WTC11 (cell line): ENCODE data around the gene C1QTNF2.

ENCODE experiments used
- ESRRA ChIP-seq: sonication (generic); formaldehyde crosslinking; IDR thresholded peaks from 2 replicates; pipeline ENCODE4 v1.8.1; 2022; ENCODE audit warnings: mild to moderate bottlenecking, missing genetic modification reagents, borderline replicate concordance
- FOXK1 ChIP-seq: sonication (generic); formaldehyde crosslinking; IDR thresholded peaks from 2 replicates; pipeline ENCODE4 v1.8.0; 2022; ENCODE audit warnings: mild to moderate bottlenecking, moderate library complexity, missing genetic modification reagents
- GTF2I ChIP-seq: fragments of 250-450 bp; sonication (Bioruptor Pico); conservative IDR thresholded peaks from 2 replicates; pipeline ENCODE4 v1.4.0; 2021; ENCODE audit warnings: mild to moderate bottlenecking
- NFYB ChIP-seq: sonication (generic); formaldehyde crosslinking; conservative IDR thresholded peaks from 2 replicates; pipeline ENCODE4 v1.8.0; 2022; ENCODE audit warnings: low read depth, missing genetic modification reagents
- NR3C1 ChIP-seq: sonication (generic); formaldehyde crosslinking; conservative IDR thresholded peaks from 2 replicates; pipeline ENCODE4 v1.8.1; 2023; ENCODE audit warnings: low read depth, mild to moderate bottlenecking, missing genetic modification reagents
- SP1 ChIP-seq: sonication (generic); formaldehyde crosslinking; conservative IDR thresholded peaks from 2 replicates; pipeline ENCODE4 v1.8.1; 2022; ENCODE audit warnings: missing genetic modification reagents
- TEAD4 ChIP-seq: sonication (generic); formaldehyde crosslinking; IDR thresholded peaks from 2 replicates; pipeline ENCODE4 v1.8.0; 2022; ENCODE audit warnings: mild to moderate bottlenecking, missing genetic modification reagents
- ZNF263 ChIP-seq: sonication (generic); formaldehyde crosslinking; IDR thresholded peaks from 2 replicates; pipeline ENCODE4 v1.8.1; 2022; ENCODE audit warnings: low read depth, mild to moderate bottlenecking, moderate library complexity, missing genetic modification reagents
- ZNF423 ChIP-seq: fragments of 250-450 bp; sonication (Bioruptor Pico); IDR thresholded peaks from 2 replicates; pipeline ENCODE4 v2.1.2; 2022; ENCODE audit warnings: mild to moderate bottlenecking, moderate library complexity
- TF ChIP-seq, protein P1 (sequence below): fragments of 200-600 bp; IDR thresholded peaks from 2 replicates; pipeline ENCODE4 v1.8.0; 2022; ENCODE audit warnings: antibody characterized with exemption
- TF ChIP-seq, protein P2 (sequence below): sonication (generic); formaldehyde crosslinking; IDR thresholded peaks from 2 replicates; pipeline ENCODE4 v1.8.0; 2022; ENCODE audit warnings: mild to moderate bottlenecking, missing genetic modification reagents
- TF ChIP-seq, protein P3 (sequence below): sonication (generic); formaldehyde crosslinking; conservative IDR thresholded peaks from 2 replicates; pipeline ENCODE4 v1.8.1; 2023; ENCODE audit warnings: mild to moderate bottlenecking, low read depth, missing genetic modification reagents, moderate library complexity

DNA sequence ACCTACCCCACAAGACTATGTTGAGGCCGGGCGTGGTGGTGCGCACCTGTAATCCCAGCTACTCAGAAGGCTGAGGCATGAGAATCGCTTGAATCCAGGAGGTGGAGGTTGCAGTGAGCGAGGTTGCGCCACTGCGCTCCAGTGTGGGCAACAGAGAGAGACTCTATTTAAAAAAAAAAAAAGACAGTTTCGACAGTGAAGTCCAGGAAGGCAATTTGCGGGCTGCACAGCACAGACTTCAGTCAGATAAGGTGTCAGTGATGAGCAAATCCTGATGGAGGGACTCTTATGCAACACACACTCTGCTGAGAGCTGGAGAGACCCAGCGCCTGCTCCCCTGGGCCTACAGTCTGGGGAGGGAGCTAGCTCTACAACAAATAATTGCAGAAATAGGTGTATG is 72.2 kb downstream of the C1QTNF2 start:
- TF ChIP-seq ESRRA (CRISPR knock-in tag) (no peak), NFYB (CRISPR knock-in tag) (no peak), GTF2I (CRISPR knock-in tag) (no peak), FOXK1 (CRISPR knock-in tag) (no peak), NR3C1 (CRISPR knock-in tag) (no peak), ZNF263 (no peak), SP1 (CRISPR knock-in tag) (no peak), ZNF423 (no peak), TEAD4 (CRISPR knock-in tag) (no peak)
- TF ChIP-seq, protein P1, sequence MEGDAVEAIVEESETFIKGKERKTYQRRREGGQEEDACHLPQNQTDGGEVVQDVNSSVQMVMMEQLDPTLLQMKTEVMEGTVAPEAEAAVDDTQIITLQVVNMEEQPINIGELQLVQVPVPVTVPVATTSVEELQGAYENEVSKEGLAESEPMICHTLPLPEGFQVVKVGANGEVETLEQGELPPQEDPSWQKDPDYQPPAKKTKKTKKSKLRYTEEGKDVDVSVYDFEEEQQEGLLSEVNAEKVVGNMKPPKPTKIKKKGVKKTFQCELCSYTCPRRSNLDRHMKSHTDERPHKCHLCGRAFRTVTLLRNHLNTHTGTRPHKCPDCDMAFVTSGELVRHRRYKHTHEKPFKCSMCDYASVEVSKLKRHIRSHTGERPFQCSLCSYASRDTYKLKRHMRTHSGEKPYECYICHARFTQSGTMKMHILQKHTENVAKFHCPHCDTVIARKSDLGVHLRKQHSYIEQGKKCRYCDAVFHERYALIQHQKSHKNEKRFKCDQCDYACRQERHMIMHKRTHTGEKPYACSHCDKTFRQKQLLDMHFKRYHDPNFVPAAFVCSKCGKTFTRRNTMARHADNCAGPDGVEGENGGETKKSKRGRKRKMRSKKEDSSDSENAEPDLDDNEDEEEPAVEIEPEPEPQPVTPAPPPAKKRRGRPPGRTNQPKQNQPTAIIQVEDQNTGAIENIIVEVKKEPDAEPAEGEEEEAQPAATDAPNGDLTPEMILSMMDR = no peak
- TF ChIP-seq, protein P2, sequence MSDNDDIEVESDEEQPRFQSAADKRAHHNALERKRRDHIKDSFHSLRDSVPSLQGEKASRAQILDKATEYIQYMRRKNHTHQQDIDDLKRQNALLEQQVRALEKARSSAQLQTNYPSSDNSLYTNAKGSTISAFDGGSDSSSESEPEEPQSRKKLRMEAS (CRISPR knock-in tag) = no peak
- TF ChIP-seq, protein P3, sequence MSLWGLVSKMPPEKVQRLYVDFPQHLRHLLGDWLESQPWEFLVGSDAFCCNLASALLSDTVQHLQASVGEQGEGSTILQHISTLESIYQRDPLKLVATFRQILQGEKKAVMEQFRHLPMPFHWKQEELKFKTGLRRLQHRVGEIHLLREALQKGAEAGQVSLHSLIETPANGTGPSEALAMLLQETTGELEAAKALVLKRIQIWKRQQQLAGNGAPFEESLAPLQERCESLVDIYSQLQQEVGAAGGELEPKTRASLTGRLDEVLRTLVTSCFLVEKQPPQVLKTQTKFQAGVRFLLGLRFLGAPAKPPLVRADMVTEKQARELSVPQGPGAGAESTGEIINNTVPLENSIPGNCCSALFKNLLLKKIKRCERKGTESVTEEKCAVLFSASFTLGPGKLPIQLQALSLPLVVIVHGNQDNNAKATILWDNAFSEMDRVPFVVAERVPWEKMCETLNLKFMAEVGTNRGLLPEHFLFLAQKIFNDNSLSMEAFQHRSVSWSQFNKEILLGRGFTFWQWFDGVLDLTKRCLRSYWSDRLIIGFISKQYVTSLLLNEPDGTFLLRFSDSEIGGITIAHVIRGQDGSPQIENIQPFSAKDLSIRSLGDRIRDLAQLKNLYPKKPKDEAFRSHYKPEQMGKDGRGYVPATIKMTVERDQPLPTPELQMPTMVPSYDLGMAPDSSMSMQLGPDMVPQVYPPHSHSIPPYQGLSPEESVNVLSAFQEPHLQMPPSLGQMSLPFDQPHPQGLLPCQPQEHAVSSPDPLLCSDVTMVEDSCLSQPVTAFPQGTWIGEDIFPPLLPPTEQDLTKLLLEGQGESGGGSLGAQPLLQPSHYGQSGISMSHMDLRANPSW (CRISPR knock-in tag) = no peak
